ENCODE results near the gene ABCA3. TPM values are rescaled to one million over a fixed set of nuclear protein-coding genes. Genes with fewer than 3 reads are reported as not detected.

The ABCA3 gene
- total and polyA plus RNA-seq, 2 experiments from 2014 or later: 3.0 to 4.1 TPM

DNA sequence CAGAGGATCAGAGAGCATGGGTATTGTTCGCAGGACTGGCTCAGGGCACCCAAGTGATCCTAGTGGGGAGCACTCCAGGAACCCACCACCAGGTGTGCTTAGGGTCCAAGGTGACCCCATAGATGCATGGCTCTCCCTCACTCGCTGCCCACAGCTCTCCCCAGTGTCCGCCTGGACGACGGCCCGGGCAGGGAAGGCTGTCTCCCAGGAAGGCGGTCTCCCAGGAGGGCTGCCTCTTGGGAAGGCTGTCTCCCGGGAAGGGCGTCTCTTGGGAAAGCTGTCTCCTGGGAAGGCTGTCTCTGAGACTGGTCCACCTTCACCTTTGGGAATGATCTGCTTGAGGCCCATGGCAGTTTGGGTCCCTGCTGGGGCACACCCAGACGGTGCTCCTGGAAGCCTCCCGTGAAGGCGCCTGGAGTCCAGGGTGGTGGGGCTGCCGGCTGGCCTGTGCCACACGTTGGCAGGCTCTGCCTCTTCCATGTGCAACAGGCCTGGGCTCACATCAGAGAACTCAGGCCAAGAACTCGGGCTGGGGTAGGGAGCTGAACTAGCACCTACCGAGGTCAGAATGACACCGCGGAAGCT lies 94.1 kb downstream of the ABCA3 start (continued):
- TF ChIP-seq, protein P1, sequence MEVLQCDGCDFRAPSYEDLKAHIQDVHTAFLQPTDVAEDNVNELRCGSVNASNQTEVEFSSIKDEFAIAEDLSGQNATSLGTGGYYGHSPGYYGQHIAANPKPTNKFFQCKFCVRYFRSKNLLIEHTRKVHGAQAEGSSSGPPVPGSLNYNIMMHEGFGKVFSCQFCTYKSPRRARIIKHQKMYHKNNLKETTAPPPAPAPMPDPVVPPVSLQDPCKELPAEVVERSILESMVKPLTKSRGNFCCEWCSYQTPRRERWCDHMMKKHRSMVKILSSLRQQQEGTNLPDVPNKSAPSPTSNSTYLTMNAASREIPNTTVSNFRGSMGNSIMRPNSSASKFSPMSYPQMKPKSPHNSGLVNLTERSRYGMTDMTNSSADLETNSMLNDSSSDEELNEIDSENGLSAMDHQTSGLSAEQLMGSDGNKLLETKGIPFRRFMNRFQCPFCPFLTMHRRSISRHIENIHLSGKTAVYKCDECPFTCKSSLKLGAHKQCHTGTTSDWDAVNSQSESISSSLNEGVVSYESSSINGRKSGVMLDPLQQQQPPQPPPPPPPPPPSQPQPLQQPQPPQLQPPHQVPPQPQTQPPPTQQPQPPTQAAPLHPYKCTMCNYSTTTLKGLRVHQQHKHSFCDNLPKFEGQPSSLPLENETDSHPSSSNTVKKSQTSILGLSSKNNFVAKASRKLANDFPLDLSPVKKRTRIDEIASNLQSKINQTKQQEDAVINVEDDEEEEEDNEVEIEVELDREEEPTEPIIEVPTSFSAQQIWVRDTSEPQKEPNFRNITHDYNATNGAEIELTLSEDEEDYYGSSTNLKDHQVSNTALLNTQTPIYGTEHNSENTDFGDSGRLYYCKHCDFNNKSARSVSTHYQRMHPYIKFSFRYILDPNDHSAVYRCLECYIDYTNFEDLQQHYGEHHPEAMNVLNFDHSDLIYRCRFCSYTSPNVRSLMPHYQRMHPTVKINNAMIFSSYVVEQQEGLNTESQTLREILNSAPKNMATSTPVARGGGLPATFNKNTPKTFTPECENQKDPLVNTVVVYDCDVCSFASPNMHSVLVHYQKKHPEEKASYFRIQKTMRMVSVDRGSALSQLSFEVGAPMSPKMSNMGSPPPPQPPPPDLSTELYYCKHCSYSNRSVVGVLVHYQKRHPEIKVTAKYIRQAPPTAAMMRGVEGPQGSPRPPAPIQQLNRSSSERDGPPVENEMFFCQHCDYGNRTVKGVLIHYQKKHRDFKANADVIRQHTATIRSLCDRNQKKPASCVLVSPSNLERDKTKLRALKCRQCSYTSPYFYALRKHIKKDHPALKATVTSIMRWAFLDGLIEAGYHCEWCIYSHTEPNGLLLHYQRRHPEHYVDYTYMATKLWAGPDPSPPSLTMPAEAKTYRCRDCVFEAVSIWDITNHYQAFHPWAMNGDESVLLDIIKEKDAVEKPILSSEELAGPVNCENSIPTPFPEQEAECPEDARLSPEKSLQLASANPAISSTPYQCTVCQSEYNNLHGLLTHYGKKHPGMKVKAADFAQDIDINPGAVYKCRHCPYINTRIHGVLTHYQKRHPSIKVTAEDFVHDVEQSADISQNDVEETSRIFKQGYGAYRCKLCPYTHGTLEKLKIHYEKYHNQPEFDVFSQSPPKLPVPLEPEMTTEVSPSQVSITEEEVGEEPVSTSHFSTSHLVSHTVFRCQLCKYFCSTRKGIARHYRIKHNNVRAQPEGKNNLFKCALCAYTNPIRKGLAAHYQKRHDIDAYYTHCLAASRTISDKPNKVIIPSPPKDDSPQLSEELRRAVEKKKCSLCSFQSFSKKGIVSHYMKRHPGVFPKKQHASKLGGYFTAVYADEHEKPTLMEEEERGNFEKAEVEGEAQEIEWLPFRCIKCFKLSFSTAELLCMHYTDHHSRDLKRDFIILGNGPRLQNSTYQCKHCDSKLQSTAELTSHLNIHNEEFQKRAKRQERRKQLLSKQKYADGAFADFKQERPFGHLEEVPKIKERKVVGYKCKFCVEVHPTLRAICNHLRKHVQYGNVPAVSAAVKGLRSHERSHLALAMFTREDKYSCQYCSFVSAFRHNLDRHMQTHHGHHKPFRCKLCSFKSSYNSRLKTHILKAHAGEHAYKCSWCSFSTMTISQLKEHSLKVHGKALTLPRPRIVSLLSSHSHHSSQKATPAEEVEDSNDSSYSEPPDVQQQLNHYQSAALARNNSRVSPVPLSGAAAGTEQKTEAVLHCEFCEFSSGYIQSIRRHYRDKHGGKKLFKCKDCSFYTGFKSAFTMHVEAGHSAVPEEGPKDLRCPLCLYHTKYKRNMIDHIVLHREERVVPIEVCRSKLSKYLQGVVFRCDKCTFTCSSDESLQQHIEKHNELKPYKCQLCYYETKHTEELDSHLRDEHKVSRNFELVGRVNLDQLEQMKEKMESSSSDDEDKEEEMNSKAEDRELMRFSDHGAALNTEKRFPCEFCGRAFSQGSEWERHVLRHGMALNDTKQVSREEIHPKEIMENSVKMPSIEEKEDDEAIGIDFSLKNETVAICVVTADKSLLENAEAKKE (CRISPR knock-in tag; IDR thresholded peaks at IDR 0.05): no peak
- TF ChIP-seq, protein P2, sequence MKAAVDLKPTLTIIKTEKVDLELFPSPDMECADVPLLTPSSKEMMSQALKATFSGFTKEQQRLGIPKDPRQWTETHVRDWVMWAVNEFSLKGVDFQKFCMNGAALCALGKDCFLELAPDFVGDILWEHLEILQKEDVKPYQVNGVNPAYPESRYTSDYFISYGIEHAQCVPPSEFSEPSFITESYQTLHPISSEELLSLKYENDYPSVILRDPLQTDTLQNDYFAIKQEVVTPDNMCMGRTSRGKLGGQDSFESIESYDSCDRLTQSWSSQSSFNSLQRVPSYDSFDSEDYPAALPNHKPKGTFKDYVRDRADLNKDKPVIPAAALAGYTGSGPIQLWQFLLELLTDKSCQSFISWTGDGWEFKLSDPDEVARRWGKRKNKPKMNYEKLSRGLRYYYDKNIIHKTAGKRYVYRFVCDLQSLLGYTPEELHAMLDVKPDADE (IDR thresholded peaks at IDR 0.05): no peak
- TF ChIP-seq EZH2phosphoT487 (IDR thresholded peaks at IDR 0.05; ENCODE audit: unreplicated experiment) (no peak), POLR2AphosphoS5 (IDR thresholded peaks at IDR 0.05; ENCODE audit: low read depth) (no peak), EZH2 (IDR thresholded peaks at IDR 0.05; ENCODE audit: low read depth, unreplicated experiment) (no peak)

DNA sequence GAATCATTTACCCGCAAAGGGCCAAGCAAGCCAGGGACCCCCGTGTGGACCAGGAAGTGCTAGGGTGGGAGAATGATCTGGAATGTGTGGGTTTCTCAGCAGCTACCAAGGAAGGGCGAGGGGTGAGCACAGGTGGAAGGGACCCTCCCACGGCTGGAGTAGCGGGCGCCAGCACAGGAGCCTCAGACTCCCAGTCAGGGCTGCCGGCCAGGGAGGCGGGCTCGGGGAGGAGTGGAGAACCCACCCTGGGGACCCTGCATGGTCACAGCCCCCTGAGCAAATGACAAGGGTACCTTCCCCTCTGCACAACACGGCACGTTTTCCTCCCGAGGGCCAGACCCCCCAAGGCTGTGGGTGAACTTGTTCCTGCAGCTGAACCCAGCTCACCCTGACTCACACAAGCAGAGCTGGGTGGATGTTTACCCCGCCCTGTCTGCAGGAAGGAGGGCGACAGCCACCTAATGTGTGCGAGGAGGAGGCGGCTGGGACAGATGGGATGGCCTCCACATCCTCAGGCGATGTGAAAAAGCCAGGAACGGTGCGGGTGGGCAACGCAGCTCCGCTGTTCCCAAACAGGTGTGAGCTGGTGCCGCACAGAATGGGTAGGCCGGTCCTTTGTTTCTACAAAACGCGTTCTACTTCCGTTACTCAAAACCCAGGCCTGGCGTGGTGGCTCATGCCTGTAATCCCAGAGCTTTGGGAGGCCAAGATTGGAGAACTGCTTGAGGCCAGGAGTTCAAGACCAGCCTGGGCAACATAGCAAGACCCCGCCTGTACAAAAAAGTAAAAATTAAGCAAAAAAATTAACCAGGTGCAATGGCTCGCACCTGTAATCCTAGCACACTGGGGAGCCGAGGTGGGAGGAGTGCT lies 95.4 kb downstream of the ABCA3 start:
- no peaks in the 10 kb centered on the region for H3K9me2 ChIP-seq (ENCODE audit: insufficient read depth)
- H3K4me1 ChIP-seq (ENCODE audit: insufficient read depth): peaks cover 3% of the 10 kb centered on the region; the same call in 1 of the 2 replicates
- no peaks in the 10 kb centered on the region; the same call in 2 of the 3 replicates for H3K4me1 Mint-ChIP-seq
- H3K4me3 ChIP-seq: no peak overlapping the region
- H2AFZ ChIP-seq: no peak overlapping the region
- ATAC-seq (no peak), DNase-seq (ENCODE audit: low spot score) (no peak)
- H3K27me3 Mint-ChIP-seq (ENCODE audit: insufficient read depth, low read depth, poor library complexity): peaks cover 9% of the 10 kb centered on the region
- no peak overlapping the region for H3K4me2 ChIP-seq
- H4K20me1 ChIP-seq (replicated peaks; ENCODE audit: insufficient read depth): peaks cover 4% of the 10 kb centered on the region
- peaks cover 24% of the 10 kb centered on the region for H3K79me2 ChIP-seq (replicated peaks; ENCODE audit: insufficient read depth)
- H3K27me3 ChIP-seq (ENCODE audit: insufficient read depth): no peaks in the 10 kb centered on the region
- H3K9me3 Mint-ChIP-seq: no peaks in the 10 kb centered on the region
- peaks cover 59% of the 10 kb centered on the region for H3K36me3 Mint-ChIP-seq (ENCODE audit: low read depth)
- H3K27ac ChIP-seq (ENCODE audit: low read depth): no peak overlapping the region; the same call in 1 of the 2 replicates
- peaks cover 7% of the 10 kb centered on the region for H3F3A ChIP-seq (replicated peaks; ENCODE audit: low read depth)
- H3K27ac Mint-ChIP-seq: no peak overlapping the region
- H3K4me3 Mint-ChIP-seq: no peak overlapping the region; the same call in 2 of the 3 replicates
- H3K36me3 ChIP-seq (ENCODE audit: insufficient read depth): peaks cover 4% of the 10 kb centered on the region; the same call in 1 of the 2 replicates
- TF ChIP-seq, protein P1 (CRISPR knock-in tag; IDR thresholded peaks at IDR 0.05): no peak
